Coronary artery (tissue), 2 donors: Measurements from ENCODE around the gene CCSER1.
"Not testable (repeated sequence)": the region's sequence is repeated elsewhere in the genome, so short reads cannot be mapped to it uniquely, and the experiment has no call there.

ENCODE experiments used
- DNase-seq: peaks from one replicate; pipeline ENCODE4 v3.0.0-alpha.2; 2017; ENCODE audit warnings: low spot score
- H3K27ac ChIP-seq, 2 donors: fragments of 200-600 bp; sonication (generic); one replicate each; pipeline ENCODE4 v1.5.1; 2016 to 2019
- H3K4me3 ChIP-seq: fragments of 200-600 bp; sonication (generic); 2 replicates; pipeline ENCODE4 v1.5.1; 2016; ENCODE audit warnings: mild to moderate bottlenecking, moderate library complexity
- CTCF ChIP-seq: fragments of 200-600 bp; sonication (generic); IDR thresholded peaks from one replicate; pipeline ENCODE4 v1.5.1; 2019; ENCODE audit warnings: antibody characterized with exemption

CCSER1 gene

GRCh38 chr4:90306810-90307209 is 179.6 kb downstream of the CCSER1 start:
- no peak for TF ChIP-seq CTCF
- Histone ChIP-seq H3K4me3 (no peak overlapping the region), H3K27ac (no peak overlapping the region)
- DNase-seq, result no peak

- not testable (repeated sequence) for DNase-seq, H3K4me3 ChIP-seq
- H3K27ac ChIP-seq, result peak overlapping the region in 1 of 2 donors; percentile 54
Observed at GRCh38 chr4:90317140-90317539, 189.9 kb downstream of the CCSER1 start.

- Histone ChIP-seq H3K4me3 (no peak overlapping the region), H3K27ac (no peak overlapping the region)
- TF ChIP-seq CTCF, result no peak
- no peak for DNase-seq
Observed at GRCh38 chr4:90317785-90318184, 190.6 kb downstream of the CCSER1 start.

GRCh38 chr4:90318193-90318592 is 191.0 kb downstream of the CCSER1 start:
- no peak overlapping the region for H3K4me3 ChIP-seq
- no peak for DNase-seq
- no peak overlapping the region for H3K27ac ChIP-seq
- TF ChIP-seq CTCF, result no peak

- Histone ChIP-seq H3K27ac (no peak overlapping the region), H3K4me3 (no peak overlapping the region)
- DNase-seq, result no peak
- no peak for TF ChIP-seq CTCF
Observed at GRCh38 chr4:90328558-90328957, 201.4 kb downstream of the CCSER1 start.

GRCh38 chr4:90330546-90330945 is 203.4 kb downstream of the CCSER1 start:
- TF ChIP-seq CTCF, result no peak
- DNase-seq, result no peak

GRCh38 chr4:90345549-90346215 is 218.5 kb downstream of the CCSER1 start:
- no peak overlapping the region for H3K27ac ChIP-seq
- DNase-seq, result no peak
- H3K4me3 ChIP-seq, result no peak overlapping the region
- TF ChIP-seq CTCF, result no peak

More at GRCh38 chr4:90330546-90330945, 203.4 kb downstream of the CCSER1 start:
- no peak overlapping the region for H3K4me3 ChIP-seq
- no peak overlapping the region for H3K27ac ChIP-seq
